Mesodermal cell (in vitro differentiated cells): ENCODE measurements around the gene SMIM26.
A peak's percentile ranks its signal among the peaks of the same experiment; 100 is the strongest.

Experiments used
- H3K27ac ChIP-seq: 2 replicates; pipeline ENCODE4 v1.7.0; 2013; ENCODE audit warnings: mild to moderate bottlenecking, low read depth, low read length, moderate library complexity; ENCODE audit not compliant: severe bottlenecking
- H3K36me3 ChIP-seq: 2 replicates; pipeline ENCODE4 v1.7.1; 2013; ENCODE audit warnings: mild to moderate bottlenecking, low read length, moderate library complexity; ENCODE audit not compliant: control insufficient read depth, insufficient read depth
- H3K4me1 ChIP-seq: one replicate; pipeline ENCODE4 v1.7.1; 2013; ENCODE audit warnings: mild to moderate bottlenecking, low read length; ENCODE audit not compliant: insufficient read depth, control insufficient read depth, poor library complexity, severe bottlenecking
- H3K4me3 ChIP-seq: 2 replicates; pipeline ENCODE4 v1.7.0; 2013; ENCODE audit warnings: low read length, control low read depth, mild to moderate bottlenecking; ENCODE audit not compliant: insufficient read depth, poor library complexity, severe bottlenecking; ENCODE audit errors: extremely low read depth
- H3K9me3 ChIP-seq: 2 replicates; pipeline ENCODE4 v1.7.1; 2013; ENCODE audit warnings: mild to moderate bottlenecking, low read length, moderate library complexity; ENCODE audit not compliant: control insufficient read depth
- WGBS, 2 experiments: methylation state at CpG; one replicate each; pipeline ENCODE4 v1.1.5; 2013; ENCODE audit warnings: missing lambda C conversion rate in 2 of 2; ENCODE audit not compliant: insufficient coverage in 2 of 2; 5-methylcytosine and 5-hydroxymethylcytosine counted together

SMIM26 gene

DNA sequence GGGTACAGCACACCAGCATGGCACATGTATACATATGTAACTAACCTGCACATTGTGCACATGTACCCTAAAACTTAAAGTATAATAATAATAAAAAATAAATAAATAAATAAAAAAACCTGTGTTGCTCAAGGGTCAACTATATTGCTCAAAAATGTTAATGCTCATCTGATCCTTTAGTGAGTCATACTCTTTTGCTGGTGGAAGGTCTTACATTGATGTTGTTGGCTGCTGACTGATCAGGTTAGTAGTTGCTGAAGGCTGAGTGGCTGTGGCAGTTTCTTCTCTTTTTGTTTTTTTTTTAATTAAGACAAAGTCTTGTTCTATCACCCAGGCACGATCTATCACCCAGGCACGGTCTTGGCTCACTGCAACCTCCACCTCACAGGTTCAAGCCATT lies 29.6 kb upstream of the SMIM26 start:
- no peaks in the 10 kb centered on the region for H3K4me1 ChIP-seq
- H3K4me3 ChIP-seq, result no peak overlapping the region
- H3K36me3 ChIP-seq, result peaks cover 66% of the 10 kb centered on the region
- H3K9me3 ChIP-seq, result no peaks in the 10 kb centered on the region
- no peak overlapping the region for H3K27ac ChIP-seq
- WGBS, 2 experiments, result 92 to 94% methylated on average over 2 of the region's 2 CpGs

GRCh38 chr20:18541741-18542140 lies 25.5 kb upstream of the SMIM26 start:
- peaks cover 75% of the 10 kb centered on the region for H3K36me3 ChIP-seq
- H3K9me3 ChIP-seq, result no peaks in the 10 kb centered on the region
- 93 to 98% methylated on average over 3 to 5 of the region's 5 CpGs for WGBS, 2 experiments
- H3K4me3 ChIP-seq, result no peak overlapping the region
- H3K27ac ChIP-seq, result no peak overlapping the region
- H3K4me1 ChIP-seq, result no peaks in the 10 kb centered on the region

DNA sequence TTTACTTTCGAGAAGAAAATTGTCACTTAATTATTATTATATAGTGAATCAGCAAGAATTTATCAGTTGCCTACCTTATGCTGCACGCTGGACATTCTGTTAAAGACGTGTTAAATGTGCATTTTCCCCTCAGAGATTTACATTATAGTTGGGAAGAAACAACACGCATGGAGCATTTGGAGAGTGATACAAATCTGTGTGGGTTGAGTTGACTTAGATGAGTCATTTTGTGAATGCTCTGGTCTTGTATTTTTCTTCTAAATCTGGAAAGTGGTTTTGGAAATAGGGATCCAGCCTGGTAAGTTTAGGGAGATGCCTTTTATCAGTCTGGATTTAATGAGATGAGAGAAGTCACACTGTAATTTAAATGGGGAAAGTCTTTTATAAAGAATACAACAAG lies 24.0 kb upstream of the SMIM26 start:
- 75 to 83% methylated on average over 1 of the region's 4 CpGs for whole genome bisulfite sequencing, 2 experiments
- Histone ChIP-seq H3K36me3 (peaks cover 80% of the 10 kb centered on the region), H3K4me3 (no peak overlapping the region), H3K27ac (no peak overlapping the region), H3K9me3 (no peaks in the 10 kb centered on the region), H3K4me1 (no peaks in the 10 kb centered on the region)

DNA sequence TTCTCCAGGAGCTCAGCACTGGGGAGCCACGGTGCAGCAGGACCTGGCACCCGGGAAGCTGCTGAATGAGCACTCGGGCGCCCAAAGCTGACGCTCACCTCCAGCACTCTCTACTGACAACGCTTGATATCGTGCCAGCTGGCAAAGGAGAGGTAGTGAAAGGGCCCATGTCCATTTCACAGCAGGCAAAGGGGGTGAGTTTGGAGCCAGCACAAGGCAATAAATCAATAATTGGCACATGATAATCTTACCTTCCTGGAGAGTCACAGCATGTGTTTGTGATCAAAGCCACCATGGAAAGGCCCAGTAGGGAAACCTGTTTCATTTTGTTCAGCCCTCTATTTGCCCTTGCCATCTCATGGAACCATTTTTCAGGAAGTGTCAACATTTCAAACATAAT lies 23.3 kb upstream of the SMIM26 start:
- WGBS, 2 experiments, result 90 to 98% methylated on average over 2 to 5 of the region's 7 CpGs
- H3K4me3 ChIP-seq, result no peak overlapping the region
- peaks cover 86% of the 10 kb centered on the region for H3K36me3 ChIP-seq
- no peaks in the 10 kb centered on the region for H3K4me1 ChIP-seq
- no peaks in the 10 kb centered on the region for H3K9me3 ChIP-seq
- no peak overlapping the region for H3K27ac ChIP-seq

GRCh38 chr20:18545566-18545965 lies 21.7 kb upstream of the SMIM26 start:
- H3K4me1 ChIP-seq, result no peaks in the 10 kb centered on the region
- H3K27ac ChIP-seq, result no peak overlapping the region
- no peaks in the 10 kb centered on the region for H3K9me3 ChIP-seq
- peaks cover 89% of the 10 kb centered on the region for H3K36me3 ChIP-seq
- H3K4me3 ChIP-seq, result no peak overlapping the region
- WGBS, 2 experiments, result 100% methylated on average over 1 of the region's 1 CpG; no CpG with 5 or more reads in 1 of the 2 experiments

DNA sequence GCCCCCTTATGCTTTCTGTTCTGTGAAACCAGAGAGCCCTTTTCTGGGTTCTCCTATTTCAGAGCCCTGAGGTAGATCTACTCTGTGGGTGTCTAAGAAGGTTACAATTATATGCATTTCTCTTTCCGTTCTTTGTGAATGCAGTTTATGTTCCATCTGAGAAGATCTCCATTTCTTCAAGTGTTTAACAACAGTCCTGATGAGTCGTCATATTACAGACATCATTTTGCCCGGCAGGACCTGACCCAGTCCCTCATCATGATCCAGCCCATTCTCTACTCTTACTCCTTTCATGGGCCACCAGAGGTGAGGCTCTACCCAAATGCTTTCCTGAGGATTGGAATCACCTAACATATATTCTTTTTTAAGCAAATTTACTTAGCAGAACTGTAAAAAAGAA lies 18.8 kb upstream of the SMIM26 start:
- H3K4me1 ChIP-seq, result no peaks in the 10 kb centered on the region
- WGBS, 2 experiments, result 100% methylated on average over 3 of the region's 3 CpGs
- no peak overlapping the region for H3K27ac ChIP-seq
- H3K9me3 ChIP-seq, result no peaks in the 10 kb centered on the region
- H3K36me3 ChIP-seq, result peaks cover 82% of the 10 kb centered on the region
- H3K4me3 ChIP-seq, result no peak overlapping the region

GRCh38 chr20:18553746-18554145 lies 13.5 kb upstream of the SMIM26 start:
- WGBS, 2 experiments, result 95 to 100% methylated on average over 3 to 7 of the region's 8 CpGs
- Histone ChIP-seq H3K27ac (no peak overlapping the region), H3K4me3 (no peak overlapping the region), H3K9me3 (no peaks in the 10 kb centered on the region), H3K4me1 (no peaks in the 10 kb centered on the region), H3K36me3 (peaks cover 67% of the 10 kb centered on the region)

GRCh38 chr20:18567739-18568091 lies 483 bp downstream of the SMIM26 start:
- H3K4me3 ChIP-seq, result peak overlapping the region; percentile 73
- no peaks in the 10 kb centered on the region for H3K9me3 ChIP-seq
- 0 to 10% methylated on average over 5 of the region's 6 CpGs for WGBS, 2 experiments
- H3K36me3 ChIP-seq, result peaks cover 30% of the 10 kb centered on the region
- H3K27ac ChIP-seq, result peak overlapping the region; percentile 54
- H3K4me1 ChIP-seq, result no peaks in the 10 kb centered on the region

- Histone ChIP-seq H3K4me1 (no peaks in the 10 kb centered on the region), H3K4me3 (no peak overlapping the region), H3K36me3 (peaks cover 26% of the 10 kb centered on the region), H3K9me3 (no peaks in the 10 kb centered on the region), H3K27ac (no peak overlapping the region)
- 95 to 100% methylated on average over 2 of the region's 2 CpGs for whole genome bisulfite sequencing, 2 experiments
These were observed 3.8 kb downstream of the SMIM26 start for GRCh38 chr20:18571009-18571408.

- WGBS, 2 experiments, result 97 to 100% methylated on average over 2 of the region's 2 CpGs
- peaks cover 26% of the 10 kb centered on the region for H3K36me3 ChIP-seq
- no peak overlapping the region for H3K27ac ChIP-seq
- no peaks in the 10 kb centered on the region for H3K9me3 ChIP-seq
- H3K4me1 ChIP-seq, result no peaks in the 10 kb centered on the region
- H3K4me3 ChIP-seq, result no peak overlapping the region
These were observed 4.3 kb downstream of the SMIM26 start for GRCh38 chr20:18571578-18571977.

DNA sequence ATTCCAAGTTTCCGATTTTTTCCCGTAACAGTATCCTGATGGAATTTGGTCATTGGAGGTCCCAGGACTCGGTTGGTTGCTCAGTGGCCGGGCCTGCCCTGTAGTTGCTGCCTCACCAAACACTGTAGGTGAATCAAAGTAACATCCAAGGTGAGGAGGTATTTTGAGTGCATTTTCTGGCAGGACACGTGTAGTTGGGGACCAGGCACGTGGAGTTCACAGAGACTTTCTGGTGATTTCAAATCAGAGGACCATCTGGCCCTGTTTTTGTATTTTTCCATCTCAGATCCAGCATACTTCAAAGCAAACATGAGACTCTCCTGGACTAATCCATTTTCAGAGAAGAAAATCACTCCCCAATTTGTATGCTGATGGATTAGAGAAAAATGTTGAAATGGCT lies 10.7 kb downstream of the SMIM26 start:
- Histone ChIP-seq H3K4me1 (no peaks in the 10 kb centered on the region), H3K9me3 (no peaks in the 10 kb centered on the region), H3K4me3 (no peak overlapping the region), H3K36me3 (no peaks in the 10 kb centered on the region), H3K27ac (no peak overlapping the region)
- 90 to 99% methylated on average over 3 to 6 of the region's 6 CpGs for WGBS, 2 experiments

DNA sequence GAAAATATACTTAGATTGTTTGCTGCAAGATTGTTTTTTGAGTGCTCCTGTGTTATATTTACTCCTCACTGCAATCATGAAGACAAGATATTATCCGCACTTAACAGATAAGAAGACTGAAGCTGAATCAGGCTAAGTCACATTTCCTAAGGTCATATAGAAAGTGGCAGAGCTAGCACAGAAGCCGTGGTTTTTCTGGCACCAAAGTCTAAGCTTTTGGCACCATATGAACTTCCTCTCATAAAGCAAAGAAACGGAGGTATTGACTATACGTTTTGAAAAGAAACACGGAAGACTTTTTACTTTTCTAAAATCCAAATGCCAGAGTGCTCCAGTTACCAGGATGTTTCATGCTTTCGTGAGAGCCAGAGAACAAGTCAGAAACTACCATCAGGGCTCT lies 11.3 kb downstream of the SMIM26 start:
- Histone ChIP-seq H3K4me1 (no peaks in the 10 kb centered on the region), H3K9me3 (no peaks in the 10 kb centered on the region), H3K4me3 (no peak overlapping the region), H3K36me3 (no peaks in the 10 kb centered on the region), H3K27ac (no peak overlapping the region)
- 85 to 89% methylated on average over 6 of the region's 6 CpGs for whole genome bisulfite sequencing, 2 experiments
